Measurements from ENCODE around the gene USP12.

DNA sequence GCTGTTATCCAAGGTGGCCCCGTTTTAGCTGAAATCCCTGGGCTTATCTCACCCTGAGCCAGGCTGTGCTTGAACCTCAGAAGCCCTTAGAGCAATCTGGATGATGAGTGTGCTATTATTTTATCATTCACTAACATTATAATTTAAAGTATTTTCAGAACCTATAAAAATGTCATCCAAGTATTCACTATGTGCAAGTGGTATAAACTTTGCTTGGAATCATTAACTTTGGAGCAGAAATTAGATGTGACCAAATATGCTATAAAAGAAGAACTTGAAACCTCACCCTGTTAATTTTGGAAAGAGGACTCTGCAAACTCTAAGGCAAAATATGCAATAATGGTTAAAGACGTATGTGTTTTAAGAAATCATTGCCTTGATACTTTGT is 147.5 kb downstream of the USP12 start:
- TF ChIP-seq, protein P1, sequence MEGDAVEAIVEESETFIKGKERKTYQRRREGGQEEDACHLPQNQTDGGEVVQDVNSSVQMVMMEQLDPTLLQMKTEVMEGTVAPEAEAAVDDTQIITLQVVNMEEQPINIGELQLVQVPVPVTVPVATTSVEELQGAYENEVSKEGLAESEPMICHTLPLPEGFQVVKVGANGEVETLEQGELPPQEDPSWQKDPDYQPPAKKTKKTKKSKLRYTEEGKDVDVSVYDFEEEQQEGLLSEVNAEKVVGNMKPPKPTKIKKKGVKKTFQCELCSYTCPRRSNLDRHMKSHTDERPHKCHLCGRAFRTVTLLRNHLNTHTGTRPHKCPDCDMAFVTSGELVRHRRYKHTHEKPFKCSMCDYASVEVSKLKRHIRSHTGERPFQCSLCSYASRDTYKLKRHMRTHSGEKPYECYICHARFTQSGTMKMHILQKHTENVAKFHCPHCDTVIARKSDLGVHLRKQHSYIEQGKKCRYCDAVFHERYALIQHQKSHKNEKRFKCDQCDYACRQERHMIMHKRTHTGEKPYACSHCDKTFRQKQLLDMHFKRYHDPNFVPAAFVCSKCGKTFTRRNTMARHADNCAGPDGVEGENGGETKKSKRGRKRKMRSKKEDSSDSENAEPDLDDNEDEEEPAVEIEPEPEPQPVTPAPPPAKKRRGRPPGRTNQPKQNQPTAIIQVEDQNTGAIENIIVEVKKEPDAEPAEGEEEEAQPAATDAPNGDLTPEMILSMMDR (IDR thresholded peaks at IDR 0.05): no peak
- TF ChIP-seq POLR2A (IDR thresholded peaks at IDR 0.05): no peak
